Measurements from ENCODE around the gene HSPB8.

Gene HSPB8

DNA sequence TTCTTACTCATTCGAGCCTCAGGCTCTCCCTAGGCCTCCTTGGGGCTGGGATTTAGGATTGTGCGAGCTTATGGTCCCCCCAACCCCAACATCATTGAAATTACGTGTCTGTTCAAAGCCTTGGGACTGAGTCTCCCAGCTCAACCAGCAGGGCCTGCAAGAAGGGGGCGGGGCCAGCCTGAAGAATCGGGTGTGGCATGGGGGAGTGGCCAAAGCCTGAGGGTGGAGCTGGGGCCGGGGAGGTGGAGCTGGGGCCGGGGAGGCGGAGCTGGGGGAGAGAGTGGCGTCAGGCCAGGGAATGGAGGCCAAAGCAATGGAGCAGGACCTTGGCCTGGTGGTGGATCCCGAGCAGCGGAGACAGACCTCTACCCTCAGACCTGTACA is 24.3 kb upstream of the HSPB8 start:
- no peak overlapping the region for H3K14ac ChIP-seq (ENCODE audit: low read length in 2 of 2)
- WGBS = 33% methylated on average over 6 of the region's 11 CpGs
- no peak overlapping the region for H3K23ac ChIP-seq (ENCODE audit: low read length in 2 of 2)

DNA sequence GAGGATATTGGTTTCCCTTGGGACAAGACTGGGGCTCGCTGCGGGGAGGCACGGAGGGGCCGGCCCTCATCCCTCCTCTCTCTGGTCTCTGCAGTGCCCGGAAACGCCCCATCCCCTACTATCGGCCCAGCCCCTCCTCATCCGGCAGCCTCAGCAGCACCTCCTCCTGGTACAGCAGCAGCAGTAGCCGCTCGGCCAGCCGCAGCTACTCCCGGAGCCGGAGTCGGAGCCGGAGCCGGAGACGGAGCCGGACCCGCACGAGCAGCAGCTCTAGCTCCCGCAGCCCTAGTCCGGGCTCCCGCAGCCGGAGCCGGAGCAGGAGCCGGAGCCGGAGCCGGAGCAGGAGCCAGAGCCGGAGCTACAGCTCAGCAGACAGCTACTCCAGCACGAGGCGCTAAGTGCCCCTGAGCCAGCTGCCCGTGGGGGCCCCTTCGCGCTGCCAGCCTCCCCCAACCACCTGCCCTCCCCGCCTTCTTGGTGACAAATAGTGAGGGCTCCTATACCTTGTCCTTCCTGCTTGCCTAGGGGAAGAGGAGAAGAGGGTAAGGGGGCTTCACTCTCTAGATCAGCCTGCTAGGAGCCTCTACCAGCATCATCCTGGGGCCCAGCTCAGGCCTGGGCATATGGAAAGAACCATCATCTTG is 22.2 kb upstream of the HSPB8 start:
- no peak overlapping the region for H4K8ac ChIP-seq (ENCODE audit: low read length)
- peaks cover 3% of the 10 kb centered on the region for H3K9me3 ChIP-seq (ENCODE audit: control insufficient read depth, low read length)
- H2BK5ac ChIP-seq (ENCODE audit: low read depth, low read length, poor library complexity, severe bottlenecking) = no peak overlapping the region
- H2BK120ac ChIP-seq (ENCODE audit: low read depth, low read length) = no peak overlapping the region
- peaks cover 2% of the 10 kb centered on the region for H3K4me1 ChIP-seq (ENCODE audit: control insufficient read depth, insufficient read depth, low read depth, low read length)
- H3K9ac ChIP-seq (ENCODE audit: low read length) = no peak overlapping the region
- no peak overlapping the region for H3K23ac ChIP-seq (ENCODE audit: low read length in 2 of 2)
- no peak overlapping the region for H2AK5ac ChIP-seq (ENCODE audit: low read length, severe bottlenecking)
- no peak overlapping the region for H3K4me3 ChIP-seq (ENCODE audit: insufficient read depth in 1 of 2, low read depth in 1 of 2, low read length in 2 of 2)
- no peak overlapping the region for H2BK12ac ChIP-seq (ENCODE audit: low read length in 2 of 2)
- WGBS = 85% methylated on average over 28 of the region's 35 CpGs
- no peaks in the 10 kb centered on the region for H3K36me3 ChIP-seq (ENCODE audit: control insufficient read depth in 1 of 2, insufficient read depth in 2 of 2, low read depth in 1 of 2, low read length in 2 of 2)
- no peak overlapping the region for H3K4ac ChIP-seq (ENCODE audit: low read depth in 1 of 2, low read length in 2 of 2)
- no peak overlapping the region for H2AFZ ChIP-seq (ENCODE audit: low read depth, low read length)
- no peak overlapping the region for H4K91ac ChIP-seq (ENCODE audit: low read length)
- H3K27me3 ChIP-seq (ENCODE audit: control insufficient read depth in 1 of 2, insufficient read depth in 1 of 2, low read length in 2 of 2) = peaks cover 0 to 14% of the 10 kb centered on the region in 2 experiments
- H3K18ac ChIP-seq (ENCODE audit: low read depth in 1 of 2, low read length in 2 of 2) = no peak overlapping the region
- H2BK15ac ChIP-seq (ENCODE audit: low read depth, poor library complexity, severe bottlenecking) = no peak overlapping the region
- DNase-seq = no peak
- no peaks in the 10 kb centered on the region for H3K79me1 ChIP-seq (replicated peaks; ENCODE audit: low read length, poor library complexity, severe bottlenecking)
- H3K27ac ChIP-seq (ENCODE audit: low read length, poor library complexity, severe bottlenecking) = no peak overlapping the region
- H3K14ac ChIP-seq (ENCODE audit: low read length in 2 of 2) = no peak overlapping the region
- no peak overlapping the region for H3K4me2 ChIP-seq (ENCODE audit: low read length, poor library complexity, severe bottlenecking)

More for the DNA sequence above, 24.3 kb upstream of the HSPB8 start:
- H3K27ac ChIP-seq (ENCODE audit: low read length, poor library complexity, severe bottlenecking) = no peak overlapping the region
- DNase-seq = peak; percentile 33
- H2BK15ac ChIP-seq (ENCODE audit: low read depth, poor library complexity, severe bottlenecking) = no peak overlapping the region
- H4K8ac ChIP-seq (ENCODE audit: low read length) = peak overlapping the region; percentile 32
- H3K4ac ChIP-seq (ENCODE audit: low read depth in 1 of 2, low read length in 2 of 2) = no peak overlapping the region
- H3K9me3 ChIP-seq (ENCODE audit: control insufficient read depth, low read length) = peaks cover 10% of the 10 kb centered on the region
- no peaks in the 10 kb centered on the region for H3K79me1 ChIP-seq (replicated peaks; ENCODE audit: low read length, poor library complexity, severe bottlenecking)
- no peak overlapping the region for H2BK120ac ChIP-seq (ENCODE audit: low read depth, low read length)
- no peak overlapping the region for H2BK12ac ChIP-seq (ENCODE audit: low read length in 2 of 2)
- no peak overlapping the region for H3K4me2 ChIP-seq (ENCODE audit: low read length, poor library complexity, severe bottlenecking)
- H2AK5ac ChIP-seq (ENCODE audit: low read length, severe bottlenecking) = no peak overlapping the region
- no peak overlapping the region for H4K91ac ChIP-seq (ENCODE audit: low read length)
- no peak overlapping the region for H3K9ac ChIP-seq (ENCODE audit: low read length)
- no peak overlapping the region for H3K4me3 ChIP-seq (ENCODE audit: insufficient read depth in 1 of 2, low read depth in 1 of 2, low read length in 2 of 2)
- H3K18ac ChIP-seq (ENCODE audit: low read depth in 1 of 2, low read length in 2 of 2) = peak overlapping the region in 1 of 2 experiments; percentile 42
- H3K27me3 ChIP-seq (ENCODE audit: control insufficient read depth in 1 of 2, insufficient read depth in 1 of 2, low read length in 2 of 2) = peaks cover 0 to 10% of the 10 kb centered on the region in 2 experiments
- peaks cover 2% of the 10 kb centered on the region for H3K4me1 ChIP-seq (ENCODE audit: control insufficient read depth, insufficient read depth, low read depth, low read length)
- H2AFZ ChIP-seq (ENCODE audit: low read depth, low read length) = no peak overlapping the region
- H2BK5ac ChIP-seq (ENCODE audit: low read depth, low read length, poor library complexity, severe bottlenecking) = no peak overlapping the region
- H3K36me3 ChIP-seq (ENCODE audit: control insufficient read depth in 1 of 2, insufficient read depth in 2 of 2, low read depth in 1 of 2, low read length in 2 of 2) = no peaks in the 10 kb centered on the region

DNA sequence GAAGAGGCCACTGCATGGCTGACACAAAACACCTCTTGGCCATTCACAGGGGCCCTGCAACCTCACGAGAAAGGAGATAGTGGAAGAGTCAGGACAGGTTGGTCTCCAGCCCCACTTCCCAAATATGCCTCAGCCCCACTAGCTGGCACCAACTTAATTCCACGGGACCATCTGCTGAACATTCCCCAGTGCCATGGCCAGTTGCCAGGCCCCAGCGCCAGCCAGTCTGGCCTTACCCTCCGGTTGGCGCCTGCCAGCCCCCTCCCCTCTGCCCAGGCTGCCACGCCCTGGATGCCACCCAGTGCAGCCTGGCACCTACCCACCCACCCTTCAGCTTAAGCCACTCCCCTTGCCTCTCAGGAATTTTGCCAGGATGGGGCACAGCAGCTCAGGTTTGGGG is 21.2 kb upstream of the HSPB8 start:
- Histone ChIP-seq H3K4me2 (ENCODE audit: low read length, poor library complexity, severe bottlenecking) (no peak overlapping the region), H3K18ac (ENCODE audit: low read depth in 1 of 2, low read length in 2 of 2) (no peak overlapping the region), H3K23ac (ENCODE audit: low read length in 2 of 2) (no peak overlapping the region), H3K4ac (ENCODE audit: low read depth in 1 of 2, low read length in 2 of 2) (no peak overlapping the region), H3K9me3 (ENCODE audit: control insufficient read depth, low read length) (no peaks in the 10 kb centered on the region), H2BK15ac (ENCODE audit: low read depth, poor library complexity, severe bottlenecking) (no peak overlapping the region), H3K79me1 (replicated peaks; ENCODE audit: low read length, poor library complexity, severe bottlenecking) (no peaks in the 10 kb centered on the region), H3K27me3 (ENCODE audit: control insufficient read depth in 1 of 2, insufficient read depth in 1 of 2, low read length in 2 of 2) (peaks cover 0 to 18% of the 10 kb centered on the region in 2 experiments), H2BK12ac (ENCODE audit: low read length in 2 of 2) (no peak overlapping the region), H4K91ac (ENCODE audit: low read length) (no peak overlapping the region), H4K8ac (ENCODE audit: low read length) (no peak overlapping the region), H3K4me1 (ENCODE audit: control insufficient read depth, insufficient read depth, low read depth, low read length) (peaks cover 2% of the 10 kb centered on the region), H2BK120ac (ENCODE audit: low read depth, low read length) (no peak overlapping the region), H3K14ac (ENCODE audit: low read length in 2 of 2) (no peak overlapping the region), H2BK5ac (ENCODE audit: low read depth, low read length, poor library complexity, severe bottlenecking) (no peak overlapping the region), H3K4me3 (ENCODE audit: insufficient read depth in 1 of 2, low read depth in 1 of 2, low read length in 2 of 2) (no peak overlapping the region), H2AFZ (ENCODE audit: low read depth, low read length) (no peak overlapping the region), H3K36me3 (ENCODE audit: control insufficient read depth in 1 of 2, insufficient read depth in 2 of 2, low read depth in 1 of 2, low read length in 2 of 2) (no peaks in the 10 kb centered on the region), H3K9ac (ENCODE audit: low read length) (no peak overlapping the region), H2AK5ac (ENCODE audit: low read length, severe bottlenecking) (no peak overlapping the region), H3K27ac (ENCODE audit: low read length, poor library complexity, severe bottlenecking) (no peak overlapping the region)
- 87% methylated on average over 6 of the region's 6 CpGs for WGBS
- DNase-seq = no peak

DNA sequence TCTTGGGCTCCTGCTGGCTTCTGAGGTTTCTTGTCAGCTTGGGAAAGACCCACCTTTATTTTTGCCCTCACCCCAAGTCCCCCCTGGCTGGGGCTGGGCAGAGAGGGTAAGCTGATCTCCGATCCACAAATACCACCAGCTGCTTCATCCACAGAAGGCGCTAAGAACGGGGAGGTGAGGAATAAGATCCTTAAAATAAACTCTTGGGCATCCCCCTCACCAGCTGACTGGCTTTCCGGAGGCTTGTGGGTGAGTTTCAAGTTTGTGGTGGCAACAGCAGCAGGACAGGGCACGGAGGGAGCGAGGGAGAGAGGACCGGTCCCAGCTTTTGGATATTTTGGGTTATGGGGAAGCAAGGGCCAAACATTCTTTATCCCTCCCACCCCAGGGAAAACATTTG is 20.8 kb upstream of the HSPB8 start:
- H3K9ac ChIP-seq (ENCODE audit: low read length) = no peak overlapping the region
- H2BK12ac ChIP-seq (ENCODE audit: low read length in 2 of 2) = no peak overlapping the region
- H3K4me2 ChIP-seq (ENCODE audit: low read length, poor library complexity, severe bottlenecking) = no peak overlapping the region
- no peaks in the 10 kb centered on the region for H3K9me3 ChIP-seq (ENCODE audit: control insufficient read depth, low read length)
- H3K18ac ChIP-seq (ENCODE audit: low read depth in 1 of 2, low read length in 2 of 2) = no peak overlapping the region
- H3K4me3 ChIP-seq (ENCODE audit: insufficient read depth in 1 of 2, low read depth in 1 of 2, low read length in 2 of 2) = no peak overlapping the region
- no peak for DNase-seq
- H4K91ac ChIP-seq (ENCODE audit: low read length) = no peak overlapping the region
- H2BK15ac ChIP-seq (ENCODE audit: low read depth, poor library complexity, severe bottlenecking) = no peak overlapping the region
- no peak overlapping the region for H2AFZ ChIP-seq (ENCODE audit: low read depth, low read length)
- no peak overlapping the region for H3K27ac ChIP-seq (ENCODE audit: low read length, poor library complexity, severe bottlenecking)
- no peaks in the 10 kb centered on the region for H3K36me3 ChIP-seq (ENCODE audit: control insufficient read depth in 1 of 2, insufficient read depth in 2 of 2, low read depth in 1 of 2, low read length in 2 of 2)
- 94% methylated on average over 3 of the region's 7 CpGs for WGBS
- peaks cover 2% of the 10 kb centered on the region for H3K4me1 ChIP-seq (ENCODE audit: control insufficient read depth, insufficient read depth, low read depth, low read length)
- no peaks in the 10 kb centered on the region for H3K79me1 ChIP-seq (replicated peaks; ENCODE audit: low read length, poor library complexity, severe bottlenecking)
- no peak overlapping the region for H2BK5ac ChIP-seq (ENCODE audit: low read depth, low read length, poor library complexity, severe bottlenecking)
- no peak overlapping the region for H3K4ac ChIP-seq (ENCODE audit: low read depth in 1 of 2, low read length in 2 of 2)
- no peak overlapping the region for H4K8ac ChIP-seq (ENCODE audit: low read length)
- peaks cover 0 to 21% of the 10 kb centered on the region in 2 experiments for H3K27me3 ChIP-seq (ENCODE audit: control insufficient read depth in 1 of 2, insufficient read depth in 1 of 2, low read length in 2 of 2)
- H3K23ac ChIP-seq (ENCODE audit: low read length in 2 of 2) = no peak overlapping the region
- H2AK5ac ChIP-seq (ENCODE audit: low read length, severe bottlenecking) = no peak overlapping the region
- no peak overlapping the region for H3K14ac ChIP-seq (ENCODE audit: low read length in 2 of 2)
- H2BK120ac ChIP-seq (ENCODE audit: low read depth, low read length) = no peak overlapping the region

Data from mesenchymal stem cell (in vitro differentiated cells and primary cell).